Gastroesophageal sphincter (tissue), 4 donors: ENCODE measurements around the gene RNF4. TPM values are rescaled to one million over a fixed set of nuclear protein-coding genes. Genes with fewer than 3 reads are reported as not detected.
"Not testable (repeated sequence)": the region's sequence is repeated elsewhere in the genome, so short reads cannot be mapped to it uniquely, and the experiment has no call there.

Experiments used
- ATAC-seq: fragments of 150-250 bp; one replicate; pipeline ENCODE4 v1.9.1; 2016; ENCODE audit warnings: mild to moderate bottlenecking, moderate library complexity
- H3K27ac ChIP-seq, 4 donors: fragments of 200-600 bp; sonication (generic) in 3 of 4; 1 replicate in 3 of 4; 2 replicates in 1 of 4; pipeline ENCODE4 v1.5.1; 2016 to 2019
- H3K27me3 ChIP-seq: fragments of 200-600 bp; sonication (generic); one replicate; pipeline ENCODE4 v1.5.1; 2019
- H3K36me3 ChIP-seq, 2 donors: fragments of 200-600 bp; sonication (generic); one replicate each; pipeline ENCODE4 v1.5.1; 2019; ENCODE audit warnings: control low read depth in 1 of 2
- H3K4me1 ChIP-seq, 3 donors: fragments of 200-600 bp; sonication (generic); 1 replicate in 2 of 3; 2 replicates in 1 of 3; pipeline ENCODE4 v1.5.1; 2016 to 2019; ENCODE audit warnings: control low read depth in 2 of 3
- H3K4me3 ChIP-seq, 2 donors: fragments of 200-600 bp; sonication (generic); one replicate each; pipeline ENCODE4 v1.5.1; 2019; ENCODE audit warnings: mild to moderate bottlenecking in 1 of 2, moderate library complexity in 1 of 2
- H3K9me3 ChIP-seq, 3 donors: fragments of 200-600 bp; sonication (generic); one replicate each; pipeline ENCODE4 v1.5.1; 2017 to 2019; ENCODE audit warnings: control low read depth in 2 of 3
- CTCF ChIP-seq, 4 experiments: fragments of 200-600 bp in 2 of 4; fragments of 450-650 bp in 2 of 4; sonication (generic) in 1 of 4; IDR thresholded peaks; one replicate each; pipeline ENCODE4 v1.5.1; 2017 to 2019; ENCODE audit warnings: antibody characterized with exemption in 4 of 4, mild to moderate bottlenecking in 2 of 4, moderate library complexity in 2 of 4
- EP300 ChIP-seq: sonication (generic); formaldehyde crosslinking; IDR thresholded peaks from one replicate; pipeline ENCODE4 v1.6.1; 2017; ENCODE audit warnings: antibody characterized with exemption, mild to moderate bottlenecking
- POLR2A ChIP-seq, 2 donors: fragments of 450-650 bp; IDR thresholded peaks; one replicate each; pipeline ENCODE4 v1.6.1; 2017; ENCODE audit warnings: antibody characterized with exemption in 2 of 2, mild to moderate bottlenecking in 2 of 2, moderate library complexity in 1 of 2
- POLR2AphosphoS5 ChIP-seq: sonication (generic); formaldehyde crosslinking; IDR thresholded peaks from one replicate; pipeline ENCODE4 v1.6.1; 2017; ENCODE audit warnings: antibody characterized with exemption
- WGBS, 2 donors: methylation state at CpG; one replicate each; pipeline ENCODE4 v1.1.5; 2018; ENCODE audit warnings: low coverage in 1 of 2; 5-methylcytosine and 5-hydroxymethylcytosine counted together
- total RNA-seq, 4 donors: library from RNA; depleted of rRNA; stranded (reverse); fragments of >200 nt; gene quantifications; one replicate each; pipeline ENCODE4 v1.1.0, GENCODE V29; 2016

Gene RNF4
- total RNA-seq, 4 donors from 2014 or later: 30.2 to 64.3 (median 43.1) TPM

DNA sequence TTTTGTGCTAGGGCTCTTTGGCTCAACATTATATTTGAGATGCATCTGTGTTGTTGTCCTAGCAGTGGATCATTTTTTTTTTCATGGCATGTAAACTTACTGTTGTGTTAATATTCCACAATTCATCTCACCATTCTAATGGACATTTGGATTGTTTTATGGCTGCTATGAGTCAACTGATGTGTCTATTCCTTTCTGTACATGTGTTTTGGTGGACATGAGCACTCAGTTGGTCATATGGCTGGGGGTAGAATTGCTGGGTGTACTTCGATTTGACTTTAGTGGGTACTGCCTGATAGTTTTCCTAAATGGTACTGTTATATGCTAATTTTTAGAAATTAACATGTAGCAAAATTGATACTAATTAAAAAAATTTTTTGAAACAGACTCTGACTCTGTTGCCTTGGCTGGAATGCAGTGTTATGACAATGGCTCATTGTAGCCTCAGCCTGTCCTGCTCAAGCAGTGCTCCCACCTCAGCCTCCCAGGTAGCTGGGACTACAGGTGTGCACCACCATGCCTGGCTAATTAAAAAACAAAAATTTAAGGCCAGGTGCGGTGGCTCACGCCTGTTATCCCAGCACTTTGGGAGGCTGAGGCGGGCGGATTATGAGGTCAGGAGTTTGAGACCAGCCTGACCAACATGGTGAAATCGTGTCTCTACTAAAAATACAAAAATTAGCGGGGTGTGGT is 76.6 kb downstream of the RNF4 start:
- Histone ChIP-seq H3K4me3 (no peak overlapping the region), H3K27me3 (no peaks in the 10 kb centered on the region), H3K27ac (no peak overlapping the region), H3K9me3 (no peaks in the 10 kb centered on the region), H3K4me1 (peaks cover 0 to 27% (median 0%) of the 10 kb centered on the region in 3 donors), H3K36me3 (no peaks in the 10 kb centered on the region)
- no peak for ATAC-seq
- WGBS, 2 donors: 73 to 98% methylated on average over 1 to 5 of the region's 7 CpGs
- TF ChIP-seq EP300: no peak
- TF ChIP-seq CTCF (IDR thresholded peaks at IDR 0.05): no peak
- TF ChIP-seq POLR2AphosphoS5: no peak
- TF ChIP-seq POLR2A (IDR thresholded peaks at IDR 0.05): no peak

DNA sequence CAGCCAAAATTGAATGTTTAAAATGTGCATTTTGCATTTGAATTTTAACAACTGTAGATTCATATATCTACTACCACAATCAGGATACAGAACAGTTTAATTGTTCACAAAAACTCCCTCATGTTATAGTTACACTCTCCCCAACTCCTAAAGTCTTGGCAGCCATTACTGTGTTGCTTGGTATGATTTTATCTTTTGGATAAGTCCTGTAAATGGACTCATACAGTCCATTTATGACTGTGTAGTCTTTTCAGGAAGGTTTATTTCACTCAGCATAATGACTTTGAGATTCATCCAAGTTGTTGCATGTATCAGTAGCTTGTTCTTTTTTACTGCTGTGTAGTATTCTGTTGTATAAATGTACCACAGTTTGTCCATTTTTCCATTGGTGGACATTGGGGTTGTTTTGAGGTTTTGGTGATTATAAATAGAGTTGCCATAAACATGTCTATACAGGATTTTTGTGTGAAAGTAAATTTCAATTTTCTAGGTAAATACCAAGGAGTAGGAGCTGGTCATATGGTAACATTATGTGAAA is 77.4 kb downstream of the RNF4 start:
- Histone ChIP-seq H3K27me3 (no peaks in the 10 kb centered on the region), H3K36me3 (no peaks in the 10 kb centered on the region), H3K9me3 (no peaks in the 10 kb centered on the region), H3K27ac (no peak overlapping the region), H3K4me3 (no peak overlapping the region), H3K4me1 (peaks cover 0 to 26% (median 0%) of the 10 kb centered on the region in 3 donors)
- no peak for ATAC-seq
- no peak for TF ChIP-seq POLR2A (IDR thresholded peaks at IDR 0.05)
- TF ChIP-seq EP300: no peak
- TF ChIP-seq POLR2AphosphoS5: no peak
- TF ChIP-seq CTCF (IDR thresholded peaks at IDR 0.05): no peak

- not testable (repeated sequence) for H3K27ac ChIP-seq
Observed at GRCh38 chr4:2546961-2547691, 78.2 kb downstream of the RNF4 start.

GRCh38 chr4:2551118-2551517 is 82.2 kb downstream of the RNF4 start:
- H3K4me1 ChIP-seq: peaks cover 0 to 20% (median 4%) of the 10 kb centered on the region in 3 donors
- no peak for ATAC-seq
- H3K27me3 ChIP-seq: no peaks in the 10 kb centered on the region
- TF ChIP-seq CTCF (IDR thresholded peaks at IDR 0.05) (no peak), EP300 (no peak), POLR2A (IDR thresholded peaks at IDR 0.05) (no peak)
- no peak overlapping the region for H3K27ac ChIP-seq
- H3K4me3 ChIP-seq: no peak overlapping the region
- no peaks in the 10 kb centered on the region for H3K36me3 ChIP-seq
- no peaks in the 10 kb centered on the region for H3K9me3 ChIP-seq

More at GRCh38 chr4:2546961-2547691, 78.2 kb downstream of the RNF4 start:
- not testable (repeated sequence) for H3K4me3 ChIP-seq, ATAC-seq, H3K36me3 ChIP-seq, H3K27me3 ChIP-seq, H3K9me3 ChIP-seq
- peaks cover 0 to 18% (median 0%) of the 10 kb centered on the region in 3 donors for H3K4me1 ChIP-seq
- WGBS, 2 donors: 97 to 98% methylated on average over 7 to 8 of the region's 16 CpGs

DNA sequence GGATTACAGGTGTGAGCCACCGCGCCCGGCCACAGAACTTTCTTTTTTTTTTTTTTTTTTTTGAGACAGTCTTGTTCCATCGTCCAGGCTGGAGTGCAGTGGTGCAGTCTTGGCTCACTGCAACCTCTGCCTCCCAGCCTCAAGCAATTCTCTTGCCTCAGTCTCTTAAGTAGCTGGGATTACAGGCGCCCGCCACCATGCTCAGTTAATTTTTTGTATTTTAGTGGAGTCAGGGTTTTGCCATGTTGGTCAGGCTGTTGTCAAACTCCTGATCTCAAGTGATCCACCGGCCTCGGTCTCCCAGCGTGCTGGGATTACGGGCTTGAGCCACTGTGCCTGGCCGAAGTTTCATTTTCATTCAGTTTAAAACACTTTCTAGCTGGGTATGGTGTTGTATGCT is 83.9 kb downstream of the RNF4 start:
- Histone ChIP-seq H3K27me3 (no peaks in the 10 kb centered on the region), H3K9me3 (no peaks in the 10 kb centered on the region), H3K4me3 (no peak overlapping the region), H3K36me3 (no peaks in the 10 kb centered on the region), H3K27ac (no peak overlapping the region), H3K4me1 (peaks cover 0 to 15% (median 4%) of the 10 kb centered on the region in 3 donors)
- TF ChIP-seq POLR2A (IDR thresholded peaks at IDR 0.05) (no peak), CTCF (IDR thresholded peaks at IDR 0.05) (no peak), POLR2AphosphoS5 (no peak)
- no peak for ATAC-seq
- WGBS, 2 donors: 96 to 100% methylated on average over 3 to 5 of the region's 11 CpGs
